Measurements from ENCODE around the gene EML4. TPM values are rescaled to one million over a fixed set of nuclear protein-coding genes. Genes with fewer than 3 reads are reported as not detected.

Gene EML4
- total RNA-seq, 2 donors from 2014 or later, result 32.8 to 59.9 TPM

DNA sequence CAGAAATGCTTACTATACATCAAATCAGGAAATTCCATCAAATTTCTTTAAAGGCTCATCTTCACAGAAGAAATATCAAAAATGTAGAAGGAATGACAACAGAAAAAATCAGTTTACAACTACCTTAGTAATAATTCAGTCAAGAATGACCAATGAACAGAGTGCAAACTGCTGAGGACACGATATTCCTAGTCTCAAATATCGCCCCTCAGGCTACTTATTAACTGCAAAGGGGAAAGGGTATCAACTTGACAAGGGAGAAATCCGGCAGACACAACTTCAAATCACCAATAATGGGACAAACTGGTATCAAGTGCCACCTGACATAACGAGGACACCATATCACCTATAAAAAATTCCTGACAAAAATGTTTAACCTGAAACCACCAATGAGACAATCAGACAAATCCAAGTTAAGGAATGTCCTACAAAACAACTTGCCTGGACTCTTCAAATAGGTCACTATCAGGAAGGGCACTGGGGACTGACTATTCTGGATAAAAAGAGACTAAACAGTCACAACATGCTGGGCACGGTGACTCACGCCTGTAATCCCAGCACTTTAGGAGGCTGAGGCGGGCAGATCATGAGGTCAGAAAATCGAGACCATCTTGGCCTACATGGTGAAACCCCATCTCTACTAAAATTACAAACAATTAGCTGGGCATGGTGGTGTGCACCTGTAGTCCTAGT is 179.1 kb downstream of the EML4 start:
- Histone ChIP-seq H3K27ac (no peak overlapping the region), H3K4me3 (no peak overlapping the region), H3K4me1 (ENCODE audit: control insufficient read depth in 1 of 2, low read depth in 2 of 2) (peaks cover 0 to under 1% of the 10 kb centered on the region in 2 donors), H3K36me3 (peaks cover 8% of the 10 kb centered on the region), H3K9me3 (no peaks in the 10 kb centered on the region), H3K27me3 (replicated peaks; ENCODE audit: insufficient read depth) (no peaks in the 10 kb centered on the region)
- no peak for ATAC-seq (ENCODE audit: insufficient number of reproducible peaks, low FRiP score, low read depth)
- DNase-seq (ENCODE audit: low spot score), result no peak
- no peak for TF ChIP-seq CTCF (IDR thresholded peaks at IDR 0.05)

- Histone ChIP-seq H3K27me3 (replicated peaks; ENCODE audit: insufficient read depth) (no peaks in the 10 kb centered on the region), H3K4me3 (no peak overlapping the region), H3K4me1 (ENCODE audit: control insufficient read depth in 1 of 2, low read depth in 2 of 2) (no peaks in the 10 kb centered on the region), H3K27ac (no peak overlapping the region), H3K9me3 (no peaks in the 10 kb centered on the region), H3K36me3 (peaks cover 6% of the 10 kb centered on the region)
- no peak for TF ChIP-seq CTCF (IDR thresholded peaks at IDR 0.05)
- ATAC-seq (ENCODE audit: insufficient number of reproducible peaks, low FRiP score, low read depth) (no peak), DNase-seq (ENCODE audit: low spot score) (no peak)
These were observed 181.4 kb downstream of the EML4 start for GRCh38 chr2:42350434-42351063.

- DNase-seq (ENCODE audit: low spot score), result no peak
- Histone ChIP-seq H3K27me3 (replicated peaks; ENCODE audit: insufficient read depth) (no peaks in the 10 kb centered on the region), H3K27ac (no peak overlapping the region), H3K9me3 (no peaks in the 10 kb centered on the region), H3K4me1 (ENCODE audit: control insufficient read depth in 1 of 2, low read depth in 2 of 2) (no peaks in the 10 kb centered on the region), H3K36me3 (no peaks in the 10 kb centered on the region), H3K4me3 (no peak overlapping the region)
- no peak for TF ChIP-seq CTCF (IDR thresholded peaks at IDR 0.05)
- no peak for ATAC-seq (ENCODE audit: insufficient number of reproducible peaks, low FRiP score, low read depth)
These were observed 182.7 kb downstream of the EML4 start for GRCh38 chr2:42351864-42352263.

GRCh38 chr2:42353792-42354429 is 184.8 kb downstream of the EML4 start:
- Histone ChIP-seq H3K36me3 (no peaks in the 10 kb centered on the region), H3K27me3 (replicated peaks; ENCODE audit: insufficient read depth) (no peaks in the 10 kb centered on the region), H3K27ac (no peak overlapping the region), H3K9me3 (no peaks in the 10 kb centered on the region), H3K4me1 (ENCODE audit: control insufficient read depth in 1 of 2, low read depth in 2 of 2) (peaks cover 6 to 10% of the 10 kb centered on the region in 2 donors), H3K4me3 (no peak overlapping the region)
- no peak for TF ChIP-seq CTCF (IDR thresholded peaks at IDR 0.05)
- DNase-seq (ENCODE audit: low spot score) (no peak), ATAC-seq (ENCODE audit: insufficient number of reproducible peaks, low FRiP score, low read depth) (no peak)

DNA sequence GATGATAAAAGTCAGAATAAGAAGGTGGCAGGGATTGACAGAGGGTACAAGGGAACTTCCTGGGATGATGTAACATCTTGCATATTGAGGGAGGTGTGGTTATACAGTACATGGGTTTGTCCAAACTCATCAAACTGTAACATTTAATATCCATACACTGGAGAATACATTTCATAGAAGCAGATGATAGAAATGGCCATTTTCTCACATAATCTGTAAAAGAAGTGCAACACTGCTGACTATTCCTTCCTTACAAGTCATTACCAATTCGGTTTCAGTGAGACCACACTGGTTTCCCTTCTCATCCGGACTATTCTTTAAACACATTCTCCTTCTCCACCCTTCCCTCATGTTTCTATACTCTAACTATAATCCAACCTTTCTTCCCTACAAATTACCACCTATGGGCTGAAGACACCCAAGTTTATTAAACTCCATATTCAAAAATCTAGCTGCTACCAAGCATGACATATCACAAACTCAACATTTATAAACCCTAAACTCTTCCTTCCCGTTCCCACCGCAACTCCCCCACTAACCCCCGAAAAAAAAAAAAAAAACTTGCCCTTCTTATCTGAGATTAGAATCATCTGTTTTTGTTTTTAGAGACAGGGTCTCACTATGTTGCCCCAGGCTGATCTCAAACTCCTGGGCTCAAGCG is 190.3 kb downstream of the EML4 start:
- H3K27me3 ChIP-seq (replicated peaks; ENCODE audit: insufficient read depth), result no peaks in the 10 kb centered on the region
- no peak for ATAC-seq (ENCODE audit: insufficient number of reproducible peaks, low FRiP score, low read depth)
- no peak for DNase-seq (ENCODE audit: low spot score)
- H3K27ac ChIP-seq, result no peak overlapping the region
- peak overlapping the region; percentile 91 for H3K4me3 ChIP-seq
- no peaks in the 10 kb centered on the region for H3K36me3 ChIP-seq
- H3K9me3 ChIP-seq, result no peaks in the 10 kb centered on the region
- no peak for TF ChIP-seq CTCF (IDR thresholded peaks at IDR 0.05)
- H3K4me1 ChIP-seq (ENCODE audit: control insufficient read depth in 1 of 2, low read depth in 2 of 2), result peaks cover 16 to 32% of the 10 kb centered on the region in 2 donors
